Renal cortex interstitium (tissue), 11 donors: ENCODE data around the gene TNFAIP8L1. TPM values are rescaled to one million over a fixed set of nuclear protein-coding genes. Genes with fewer than 3 reads are reported as not detected.

Experiments used
- DNase-seq, 11 donors: peaks; one replicate each; pipeline ENCODE4 v3.0.0-alpha.2; 2013; ENCODE audit warnings: low read depth in 9 of 11, low spot score in 4 of 11; ENCODE audit errors: extremely low read depth in 1 of 11
- polyA plus RNA-seq, 3 donors: library from polyadenylated mRNA; unstranded; fragments of 120-200 nt; gene quantifications; one replicate each; pipeline ENCODE4 v1.2.1, GENCODE V29; 2013; ENCODE audit not compliant: insufficient read length in 3 of 3

The TNFAIP8L1 gene
- polyA plus RNA-seq, 3 donors, result 13.2 to 13.9 (median 13.5) TPM

DNA sequence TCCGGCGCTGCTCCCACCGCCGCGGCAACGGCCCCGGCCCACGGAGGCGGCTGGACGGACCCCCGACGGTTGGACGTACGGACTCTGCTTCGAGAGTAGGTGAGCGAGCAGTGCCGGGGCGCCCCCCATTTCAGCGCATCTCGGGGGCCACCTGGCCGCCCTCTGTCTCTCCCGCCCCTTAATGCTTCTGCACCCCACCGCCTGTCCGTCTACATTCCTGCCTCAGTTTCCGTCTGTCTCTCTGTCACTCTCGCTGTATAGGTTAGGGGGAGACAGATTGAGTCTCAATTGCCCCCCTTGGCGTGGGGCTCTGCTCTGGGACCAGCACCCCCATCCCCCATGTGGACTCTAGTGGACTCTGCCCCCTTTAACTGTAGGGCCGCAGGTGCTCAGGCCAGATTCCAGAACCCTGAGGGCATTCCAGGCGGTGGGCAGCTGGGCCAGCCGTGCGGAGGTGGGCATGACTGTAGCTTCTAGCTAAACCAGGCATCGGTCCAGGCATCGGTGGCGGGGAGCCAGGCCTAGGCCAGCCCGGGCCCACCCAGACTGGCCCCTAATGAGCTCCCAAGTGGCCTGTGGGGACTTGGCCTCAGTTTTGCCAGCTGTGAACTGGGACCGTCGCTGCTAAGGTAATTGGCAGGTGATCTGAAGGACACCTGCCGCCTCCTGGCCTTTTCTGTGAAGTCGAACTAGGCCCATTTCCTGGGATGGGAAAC lies 373 bp downstream of the TNFAIP8L1 start:
- DNase-seq, result no peak

DNA sequence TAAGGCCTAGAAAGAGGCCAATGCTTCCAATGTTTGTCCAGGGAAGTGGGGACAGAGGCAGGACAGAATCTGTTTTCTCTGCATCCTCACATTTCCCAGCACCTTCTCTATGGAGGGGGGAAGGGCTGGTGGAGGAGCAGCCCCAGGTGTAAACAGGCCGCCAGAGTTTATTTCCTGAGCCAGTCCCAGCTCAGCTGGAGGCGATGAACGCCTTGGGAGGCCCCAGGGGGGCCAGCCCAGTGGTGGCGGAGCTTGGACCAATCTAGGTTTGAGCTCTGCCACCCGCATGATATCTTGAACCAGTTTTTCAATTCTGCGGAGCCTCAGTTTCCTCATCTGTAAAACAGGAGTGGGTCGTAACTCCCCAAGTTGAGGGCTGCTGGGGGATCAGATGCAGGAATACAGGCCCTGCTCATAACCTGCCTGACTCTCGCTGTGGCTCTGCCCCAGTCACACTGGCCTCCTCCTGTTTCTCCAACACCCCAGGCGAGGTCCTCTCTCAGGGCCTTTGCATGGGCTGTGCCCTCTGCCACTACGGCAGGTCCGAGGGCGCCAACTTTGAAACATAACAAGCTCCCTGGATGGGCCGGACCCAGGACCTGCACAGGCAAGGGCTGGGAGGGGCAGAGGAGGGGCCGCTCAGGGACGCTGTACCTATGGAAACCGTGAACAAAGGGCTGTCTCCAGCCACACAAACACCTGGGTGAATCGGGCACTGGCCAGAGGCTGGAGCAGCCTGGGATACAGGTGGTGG lies 1.1 kb downstream of the TNFAIP8L1 start:
- DNase-seq, result no peak

DNA sequence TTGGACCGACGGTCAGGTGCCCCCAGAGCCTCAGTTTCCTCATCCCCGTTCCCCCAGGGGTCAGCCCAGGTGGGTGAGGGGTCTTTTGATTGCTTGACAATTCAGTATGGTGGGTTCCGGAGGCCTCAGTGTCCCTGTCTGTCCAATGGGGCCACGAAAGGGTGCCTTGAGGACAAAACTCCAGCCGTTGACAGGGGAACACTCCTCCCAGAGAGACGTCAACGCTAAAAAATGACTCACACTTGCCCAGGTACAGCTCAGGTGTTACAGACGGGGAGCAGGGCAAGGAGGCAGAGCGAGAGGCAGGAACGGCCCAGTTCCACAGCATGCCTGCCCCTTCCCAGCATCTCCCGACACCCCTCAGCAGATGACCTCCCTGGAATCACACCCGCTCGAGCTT lies 1.8 kb downstream of the TNFAIP8L1 start:
- no peak for DNase-seq

DNA sequence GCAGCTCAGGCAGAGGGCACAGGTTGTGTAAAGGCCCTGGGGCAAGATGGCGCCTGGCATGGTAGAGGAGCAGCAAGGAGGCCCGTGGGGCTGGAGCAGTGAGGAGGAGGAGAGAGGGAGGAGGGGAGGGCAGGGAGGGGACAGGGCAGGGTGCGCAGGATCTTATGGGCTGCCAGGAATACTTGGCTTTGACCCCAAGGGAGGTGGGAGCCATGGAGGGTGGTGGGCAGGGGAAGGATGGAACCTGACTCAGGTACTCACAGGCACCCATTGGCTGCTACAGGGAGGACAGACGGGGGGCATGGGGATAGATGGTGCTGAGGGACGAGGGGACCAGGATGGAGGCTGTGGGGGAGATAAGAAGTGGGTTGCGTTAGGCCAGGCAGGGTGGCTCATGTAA lies 3.3 kb downstream of the TNFAIP8L1 start:
- DNase-seq, result no peak

DNA sequence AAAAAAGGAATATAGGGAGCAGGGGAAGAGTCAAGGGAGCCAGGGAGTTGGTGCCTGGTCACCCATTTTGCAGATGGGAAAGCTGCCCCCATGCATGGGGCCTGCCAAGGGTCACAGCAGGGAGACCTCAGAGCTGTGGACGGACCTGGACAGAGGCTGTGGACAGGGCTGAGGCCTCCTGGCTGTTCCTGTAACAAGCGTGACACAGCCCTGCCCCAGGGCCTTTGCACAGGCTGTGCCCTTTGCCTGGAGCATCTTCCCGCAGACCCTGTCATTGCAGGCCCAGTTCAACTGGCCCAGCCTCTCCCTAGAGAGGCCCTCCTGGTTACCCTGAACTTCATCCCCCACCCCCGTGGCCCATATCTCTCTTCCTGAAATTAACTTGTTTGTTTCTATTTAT lies 6.4 kb downstream of the TNFAIP8L1 start:
- no peak for DNase-seq

DNA sequence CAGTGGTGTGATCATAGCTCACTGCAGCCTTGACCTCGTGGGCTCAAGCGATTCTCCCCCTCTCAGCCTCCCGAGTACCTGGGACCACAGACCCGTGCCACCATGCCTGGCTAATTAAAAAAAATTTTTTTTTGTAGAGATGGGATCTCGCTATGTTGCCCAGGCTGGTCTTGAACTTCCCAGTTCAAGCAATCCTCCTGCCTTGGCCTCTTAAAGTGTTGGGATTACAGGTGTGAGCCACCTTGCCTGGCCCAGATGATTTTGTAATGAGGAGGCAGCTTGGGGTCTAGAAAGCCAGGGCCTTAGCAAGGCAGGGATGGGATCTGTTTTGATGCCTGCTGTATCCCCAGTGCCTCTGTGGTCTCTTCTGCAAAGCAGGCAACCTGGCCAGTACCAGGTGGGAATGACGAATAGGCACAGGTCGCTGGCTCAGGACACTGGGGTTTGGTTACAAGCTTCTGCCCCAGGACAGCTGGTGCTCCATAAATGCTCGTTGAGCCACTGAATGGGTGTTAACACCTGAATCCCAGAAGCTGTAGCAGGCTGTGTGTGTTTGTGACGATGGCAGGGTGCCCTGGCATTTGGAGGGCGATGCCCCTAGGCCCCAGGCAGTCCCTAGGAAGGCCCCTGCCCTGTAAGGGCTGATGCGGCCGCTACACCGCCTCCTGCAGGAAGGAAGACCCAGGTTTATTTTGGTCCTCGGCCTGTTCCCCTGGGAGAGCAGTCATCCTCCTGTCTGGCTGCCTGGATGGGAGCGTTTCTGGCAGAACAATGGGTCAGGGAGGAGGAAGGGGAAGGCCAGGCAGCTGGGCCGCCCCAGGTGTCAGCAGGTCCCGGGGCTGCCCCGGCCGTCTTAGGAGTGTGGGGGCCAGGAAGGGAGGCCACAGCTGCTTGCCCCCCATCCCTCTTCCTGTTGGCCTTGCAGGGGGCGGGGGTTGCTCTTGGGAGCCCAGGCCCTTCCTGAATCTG lies 8.6 kb downstream of the TNFAIP8L1 start:
- DNase-seq, result no peak

DNA sequence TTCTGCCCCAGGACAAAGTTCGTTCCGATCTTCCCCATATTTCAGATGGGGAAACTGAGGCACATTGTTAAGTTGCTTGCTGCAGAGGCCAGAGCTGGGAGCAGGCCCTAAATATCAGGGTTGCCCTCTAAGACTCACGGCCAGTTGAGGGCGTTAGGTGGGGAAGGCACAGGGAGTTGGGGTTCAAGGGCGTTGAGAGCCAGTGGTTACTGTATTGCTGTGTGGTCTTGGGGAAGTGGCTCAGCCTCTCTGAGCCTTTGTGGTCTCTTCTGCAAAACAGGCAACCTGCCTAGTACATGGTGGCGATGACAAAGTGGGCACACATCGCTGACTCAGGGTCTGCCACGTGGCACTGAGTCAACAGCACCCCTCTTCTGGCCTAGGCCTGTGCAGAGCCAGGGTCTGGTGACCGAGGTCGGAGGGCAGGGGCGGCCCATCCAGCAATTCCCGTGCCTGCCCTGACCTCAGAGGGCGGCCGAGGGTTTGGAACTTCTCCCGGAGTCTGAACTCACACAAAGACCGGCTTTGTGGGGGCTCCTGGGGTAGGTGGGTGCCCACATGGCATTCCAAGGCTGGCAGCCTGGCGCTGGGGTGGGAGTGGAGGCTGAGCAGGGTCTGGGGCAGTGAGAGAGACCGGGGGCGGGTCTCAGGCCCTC lies 10.2 kb downstream of the TNFAIP8L1 start:
- no peak for DNase-seq

DNA sequence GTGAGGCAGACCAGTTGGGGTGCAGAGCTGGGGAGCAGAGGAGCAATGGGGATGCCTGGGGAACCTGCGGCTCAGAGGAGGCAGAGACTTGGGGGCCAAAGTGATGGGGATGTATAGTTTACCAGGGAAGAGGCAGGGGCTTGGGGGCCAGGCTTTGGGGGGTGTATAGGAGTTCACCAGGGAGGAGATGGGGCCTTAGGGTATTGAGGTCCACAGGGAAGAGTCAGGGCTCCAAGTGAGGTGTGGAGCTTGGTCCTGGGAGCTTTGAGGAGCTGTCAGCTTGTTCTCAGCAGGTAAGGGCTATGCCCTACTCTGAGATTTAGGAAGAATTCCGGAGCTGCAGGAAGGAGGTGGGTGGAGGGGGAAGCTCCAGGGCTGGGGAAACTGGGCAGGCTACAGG lies 10.8 kb downstream of the TNFAIP8L1 start:
- no peak for DNase-seq

DNA sequence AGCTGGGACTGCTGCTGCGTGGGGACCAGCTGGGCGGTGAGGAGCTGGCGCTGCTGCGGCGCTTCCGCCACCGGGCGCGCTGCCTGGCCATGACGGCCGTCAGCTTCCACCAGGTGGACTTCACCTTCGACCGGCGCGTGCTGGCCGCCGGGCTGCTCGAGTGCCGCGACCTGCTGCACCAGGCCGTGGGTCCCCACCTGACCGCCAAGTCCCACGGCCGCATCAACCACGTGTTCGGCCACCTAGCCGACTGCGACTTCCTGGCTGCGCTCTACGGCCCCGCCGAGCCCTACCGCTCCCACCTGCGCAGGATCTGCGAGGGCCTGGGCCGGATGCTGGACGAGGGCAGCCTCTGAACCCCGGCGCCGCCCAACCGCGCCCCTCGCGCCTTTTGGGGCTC lies 12.8 kb downstream of the TNFAIP8L1 start:
- no peak for DNase-seq

DNA sequence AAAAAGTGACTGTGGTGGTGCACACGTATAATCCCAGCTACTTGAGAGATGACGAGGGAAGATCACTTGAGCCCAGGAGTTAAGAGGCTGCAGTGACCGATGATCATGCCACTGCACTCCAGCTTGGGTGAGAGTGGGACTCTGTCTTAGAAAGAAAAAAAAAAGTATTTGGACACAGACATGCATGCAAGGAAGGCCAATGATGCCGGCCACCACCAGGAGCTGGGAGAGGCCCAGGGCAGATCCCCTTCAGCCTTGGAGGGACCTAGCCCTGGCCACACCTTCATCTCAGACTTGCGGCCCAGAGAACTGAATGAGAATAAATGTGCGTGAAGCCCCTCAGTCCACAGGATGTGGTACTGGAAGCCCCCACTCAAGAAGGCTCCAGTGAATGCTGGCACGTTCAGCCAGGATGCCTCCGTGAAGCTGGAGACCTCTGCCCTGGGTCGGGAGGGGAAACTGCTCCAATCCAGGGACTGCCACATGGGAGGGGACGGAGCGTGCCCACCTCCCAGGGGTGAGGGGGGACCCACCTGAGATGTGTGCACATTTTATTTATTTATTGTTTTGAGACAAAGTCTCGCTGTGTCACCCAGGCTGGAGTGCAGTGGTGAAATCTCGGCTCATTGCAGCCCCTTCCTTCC lies 14.6 kb downstream of the TNFAIP8L1 start:
- DNase-seq, result no peak

DNA sequence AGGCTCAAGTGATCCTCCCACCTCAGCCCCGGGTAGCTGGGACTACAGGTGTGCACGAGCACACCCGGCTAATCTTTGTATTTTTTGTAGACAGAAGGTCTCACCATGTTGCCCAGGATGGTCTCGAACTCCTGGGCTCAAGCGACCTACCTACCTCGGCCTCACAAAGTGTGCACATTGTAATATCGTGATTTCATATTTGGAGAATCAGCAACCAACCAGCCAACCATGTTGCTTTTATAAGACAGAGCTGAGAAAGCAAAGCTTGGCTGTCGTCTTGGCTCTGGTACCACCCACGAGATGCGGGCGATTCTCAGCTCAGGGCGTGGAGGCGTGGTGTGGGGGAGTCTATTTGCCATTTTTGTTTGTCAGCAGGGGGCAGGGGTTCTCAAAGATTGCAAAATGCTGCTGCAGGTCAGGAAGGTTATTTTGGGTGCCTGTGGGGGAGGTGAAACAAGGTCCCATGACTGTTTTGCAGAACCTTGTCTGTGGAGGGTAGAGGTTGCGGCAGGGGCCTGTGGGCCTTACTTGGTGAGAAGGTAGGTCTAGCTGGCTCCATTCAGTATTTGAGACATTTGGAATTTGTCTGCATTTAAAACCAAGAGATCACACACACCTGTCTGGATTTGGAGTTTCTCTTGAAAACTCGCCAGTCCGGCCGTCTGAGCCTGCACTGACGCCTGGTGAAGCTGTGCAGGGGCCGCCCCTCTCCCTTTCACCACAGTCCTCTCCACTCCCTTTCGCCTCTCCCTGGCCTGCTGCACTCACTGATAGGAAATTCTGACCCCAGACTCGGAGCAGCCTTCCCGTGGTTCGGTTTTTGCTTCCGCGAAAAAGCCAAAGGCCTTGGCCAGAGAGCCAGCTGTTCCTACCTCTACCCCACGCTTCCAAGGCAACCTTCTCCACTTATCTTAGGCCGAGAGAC lies 15.4 kb downstream of the TNFAIP8L1 start:
- DNase-seq, result no peak

DNA sequence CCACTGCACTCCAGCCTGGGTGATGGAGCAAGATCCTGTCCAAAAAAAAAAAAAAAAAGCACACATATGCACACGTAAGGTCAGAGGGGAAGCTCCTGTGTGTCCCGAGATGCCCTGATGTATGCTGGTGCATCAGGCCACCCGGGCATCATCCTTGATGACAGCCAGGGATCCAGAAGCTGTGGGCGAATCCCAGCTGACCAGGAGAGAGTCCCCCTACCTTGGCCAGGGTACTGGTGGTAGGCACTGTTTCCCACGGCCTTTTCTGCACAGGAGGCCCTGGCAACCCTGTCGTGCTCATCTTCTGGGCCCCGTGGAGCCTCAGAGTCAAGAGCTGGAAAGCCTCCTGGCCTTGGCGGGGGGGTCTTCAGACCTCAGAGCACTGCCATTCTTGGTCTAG lies 16.8 kb downstream of the TNFAIP8L1 start:
- no peak for DNase-seq

DNA sequence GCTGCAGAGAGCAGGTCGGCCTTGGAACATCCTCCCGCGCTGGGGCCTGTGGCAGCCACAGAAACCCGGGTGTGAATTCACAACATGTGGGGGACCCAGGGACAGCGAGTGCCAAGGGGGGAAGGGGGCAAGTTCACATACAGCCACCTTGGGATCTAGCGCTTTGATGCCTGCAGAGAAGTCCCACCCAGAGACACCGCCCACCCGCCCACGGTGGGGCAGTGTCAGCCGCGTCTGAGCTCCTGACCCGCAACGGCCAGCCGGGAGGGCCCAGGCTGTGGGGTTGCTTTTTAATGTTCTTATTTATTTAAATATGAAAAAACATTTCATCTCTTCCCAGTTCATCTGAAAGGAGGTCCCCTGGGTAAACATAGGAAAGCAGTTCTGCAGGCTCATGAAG lies 17.9 kb downstream of the TNFAIP8L1 start:
- no peak for DNase-seq

DNA sequence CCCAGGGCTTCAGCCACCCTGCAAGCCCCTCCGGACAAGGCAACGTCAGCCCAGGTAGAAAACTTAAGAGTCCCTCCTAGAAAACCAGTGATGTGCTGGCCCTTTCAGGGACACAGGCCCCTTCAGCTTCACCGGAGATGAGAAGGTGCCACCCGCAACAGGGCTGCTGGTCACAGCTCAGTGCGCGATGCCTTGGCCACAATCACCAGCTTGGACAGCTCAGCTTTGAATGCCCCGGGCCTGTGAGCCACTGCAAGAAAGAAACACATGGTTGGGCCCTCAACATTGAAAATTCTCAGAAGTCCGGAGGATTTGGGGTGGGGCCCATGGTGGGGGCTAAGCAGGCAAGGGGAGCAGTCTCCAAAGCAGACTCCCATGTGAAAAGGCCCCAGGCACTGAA lies 18.5 kb downstream of the TNFAIP8L1 start:
- no peak for DNase-seq

DNA sequence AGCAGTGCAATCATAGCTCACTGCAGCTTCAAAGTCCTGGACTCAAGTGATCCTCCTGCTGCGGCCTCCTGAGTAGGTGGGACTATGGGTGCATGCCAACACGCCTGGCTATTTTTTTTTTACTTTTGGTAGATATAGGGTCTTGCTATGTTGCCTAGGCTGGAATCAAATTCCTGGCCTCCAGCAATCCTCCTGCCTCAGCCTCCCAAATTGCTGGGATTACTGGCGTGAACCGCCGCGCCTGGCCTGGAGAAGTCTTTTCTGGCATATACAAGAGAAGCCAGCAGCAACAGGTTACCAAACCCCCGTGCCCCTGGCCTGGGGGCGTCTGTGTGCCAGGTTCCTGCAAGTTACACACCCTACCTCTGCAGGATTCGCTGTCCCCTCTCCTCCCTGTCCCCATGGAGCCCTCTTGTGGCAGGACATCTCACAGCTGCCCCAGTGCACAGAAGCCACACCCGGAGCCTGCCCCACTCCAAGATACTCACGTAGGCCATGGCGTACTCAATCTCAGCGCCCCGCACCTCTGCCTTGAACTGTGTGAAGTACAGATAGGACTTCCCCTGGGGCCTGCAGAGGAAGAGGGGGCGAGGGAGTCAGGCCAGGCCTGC lies 21.0 kb downstream of the TNFAIP8L1 start:
- no peak for DNase-seq

DNA sequence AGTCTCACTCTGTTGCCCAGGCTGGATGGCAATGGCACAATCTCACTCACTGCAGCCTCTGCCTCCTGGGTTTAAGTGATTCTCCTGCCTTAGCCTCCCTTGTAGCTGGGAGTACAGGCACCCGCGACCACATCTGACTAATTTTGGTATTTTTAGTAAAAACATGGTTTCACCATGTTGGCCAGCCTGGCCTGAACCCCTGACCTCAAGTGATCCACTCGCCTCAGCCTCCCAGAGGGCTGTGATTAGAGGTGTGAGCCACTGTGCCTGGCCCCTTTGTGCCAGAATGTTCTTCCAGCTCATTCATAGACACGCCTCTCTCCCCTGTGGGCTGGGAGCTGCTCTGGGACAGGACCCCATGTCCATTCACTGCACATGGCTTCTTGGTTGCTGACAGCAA lies 21.7 kb downstream of the TNFAIP8L1 start:
- no peak for DNase-seq

DNA sequence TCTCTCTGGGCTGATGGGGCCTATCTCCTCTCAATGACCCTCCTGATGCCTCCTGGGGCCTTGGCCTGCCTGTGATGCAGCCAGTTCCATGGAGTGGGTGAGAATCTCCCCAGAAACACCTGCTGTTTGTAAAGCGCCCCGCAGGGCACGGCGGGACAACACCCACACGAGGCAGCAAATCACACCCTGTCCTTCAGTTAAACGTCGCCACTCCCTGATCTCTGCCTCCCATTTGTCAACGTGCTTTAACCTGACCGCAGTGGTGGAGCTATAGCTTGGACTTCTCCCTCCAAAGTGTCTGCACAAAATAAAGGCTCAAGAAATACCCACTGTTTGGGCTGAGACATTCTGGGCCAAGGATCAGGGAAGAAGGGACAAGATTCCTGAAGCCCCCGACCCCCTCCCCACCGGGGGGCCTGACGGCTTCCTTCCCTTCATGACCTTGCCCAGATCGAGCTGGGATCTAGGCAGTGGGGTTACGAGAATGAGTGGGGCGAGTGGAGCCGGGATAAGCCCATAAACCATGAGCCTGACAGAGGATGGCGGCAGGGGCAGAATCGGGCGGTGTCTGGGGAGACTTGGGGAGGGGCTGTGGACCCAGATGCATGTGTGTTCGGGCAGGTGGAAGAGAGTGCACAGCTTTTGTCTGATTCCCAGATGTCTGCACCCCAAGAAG lies 22.8 kb downstream of the TNFAIP8L1 start:
- no peak for DNase-seq
